Measurements from ENCODE around the gene SLC28A2.

DNA sequence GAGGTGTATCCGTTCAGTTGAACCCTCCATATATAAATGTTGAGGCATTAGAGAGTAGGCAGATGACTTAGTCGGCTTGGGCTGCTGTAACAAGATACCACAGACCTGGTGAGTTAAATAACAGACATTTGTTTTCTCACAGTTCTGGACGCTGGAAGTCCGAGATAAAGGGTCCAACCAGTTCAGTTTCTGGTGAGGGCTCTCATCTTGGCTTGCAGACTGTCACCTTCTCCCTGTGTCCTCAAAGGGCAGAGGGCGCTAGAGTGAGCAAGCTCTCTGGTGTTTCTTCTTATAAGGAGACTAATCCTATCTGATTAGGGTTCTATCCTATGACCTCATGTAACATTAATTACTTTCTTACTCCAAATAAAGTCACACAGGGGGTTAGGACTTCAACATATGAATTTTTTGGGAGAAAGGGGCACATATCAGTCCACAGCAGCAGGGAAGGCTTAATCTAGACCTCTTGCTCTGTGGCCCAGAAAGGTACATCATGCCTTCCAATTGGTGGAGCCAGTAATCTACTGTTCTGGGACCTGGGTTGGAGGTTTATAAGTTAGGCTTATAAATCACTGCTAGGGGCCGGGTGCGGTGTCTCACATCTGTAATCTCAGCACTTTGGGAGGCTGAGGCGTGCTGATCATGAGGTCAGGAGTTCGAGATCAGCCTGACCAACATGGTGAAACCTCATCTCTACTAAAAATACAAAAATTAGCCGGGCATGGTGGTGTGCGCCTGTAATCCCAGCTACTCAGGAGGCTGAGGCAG, 26.3 kb upstream of the SLC28A2 start:
- TF ChIP-seq, protein P1, sequence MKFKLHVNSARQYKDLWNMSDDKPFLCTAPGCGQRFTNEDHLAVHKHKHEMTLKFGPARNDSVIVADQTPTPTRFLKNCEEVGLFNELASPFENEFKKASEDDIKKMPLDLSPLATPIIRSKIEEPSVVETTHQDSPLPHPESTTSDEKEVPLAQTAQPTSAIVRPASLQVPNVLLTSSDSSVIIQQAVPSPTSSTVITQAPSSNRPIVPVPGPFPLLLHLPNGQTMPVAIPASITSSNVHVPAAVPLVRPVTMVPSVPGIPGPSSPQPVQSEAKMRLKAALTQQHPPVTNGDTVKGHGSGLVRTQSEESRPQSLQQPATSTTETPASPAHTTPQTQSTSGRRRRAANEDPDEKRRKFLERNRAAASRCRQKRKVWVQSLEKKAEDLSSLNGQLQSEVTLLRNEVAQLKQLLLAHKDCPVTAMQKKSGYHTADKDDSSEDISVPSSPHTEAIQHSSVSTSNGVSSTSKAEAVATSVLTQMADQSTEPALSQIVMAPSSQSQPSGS (CRISPR knock-in tag; IDR thresholded peaks at IDR 0.05; ENCODE audit: borderline replicate concordance, low read depth), result no peak
- TF ChIP-seq TEAD4 (CRISPR knock-in tag; IDR thresholded peaks at IDR 0.05) (no peak), NFE2L1 (CRISPR knock-in tag; IDR thresholded peaks at IDR 0.05) (no peak), CREB1 (CRISPR knock-in tag; IDR thresholded peaks at IDR 0.05) (no peak), ZNF121 (CRISPR knock-in tag; IDR thresholded peaks at IDR 0.05) (no peak), SMAD4 (CRISPR knock-in tag; IDR thresholded peaks at IDR 0.05) (no peak), IRF2 (CRISPR knock-in tag; IDR thresholded peaks at IDR 0.05; ENCODE audit: borderline replicate concordance, low read depth) (no peak)
- TF ChIP-seq, protein P2, sequence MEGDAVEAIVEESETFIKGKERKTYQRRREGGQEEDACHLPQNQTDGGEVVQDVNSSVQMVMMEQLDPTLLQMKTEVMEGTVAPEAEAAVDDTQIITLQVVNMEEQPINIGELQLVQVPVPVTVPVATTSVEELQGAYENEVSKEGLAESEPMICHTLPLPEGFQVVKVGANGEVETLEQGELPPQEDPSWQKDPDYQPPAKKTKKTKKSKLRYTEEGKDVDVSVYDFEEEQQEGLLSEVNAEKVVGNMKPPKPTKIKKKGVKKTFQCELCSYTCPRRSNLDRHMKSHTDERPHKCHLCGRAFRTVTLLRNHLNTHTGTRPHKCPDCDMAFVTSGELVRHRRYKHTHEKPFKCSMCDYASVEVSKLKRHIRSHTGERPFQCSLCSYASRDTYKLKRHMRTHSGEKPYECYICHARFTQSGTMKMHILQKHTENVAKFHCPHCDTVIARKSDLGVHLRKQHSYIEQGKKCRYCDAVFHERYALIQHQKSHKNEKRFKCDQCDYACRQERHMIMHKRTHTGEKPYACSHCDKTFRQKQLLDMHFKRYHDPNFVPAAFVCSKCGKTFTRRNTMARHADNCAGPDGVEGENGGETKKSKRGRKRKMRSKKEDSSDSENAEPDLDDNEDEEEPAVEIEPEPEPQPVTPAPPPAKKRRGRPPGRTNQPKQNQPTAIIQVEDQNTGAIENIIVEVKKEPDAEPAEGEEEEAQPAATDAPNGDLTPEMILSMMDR (IDR thresholded peaks at IDR 0.05), result no peak
- TF ChIP-seq, protein P3, sequence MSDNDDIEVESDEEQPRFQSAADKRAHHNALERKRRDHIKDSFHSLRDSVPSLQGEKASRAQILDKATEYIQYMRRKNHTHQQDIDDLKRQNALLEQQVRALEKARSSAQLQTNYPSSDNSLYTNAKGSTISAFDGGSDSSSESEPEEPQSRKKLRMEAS (CRISPR knock-in tag; IDR thresholded peaks at IDR 0.05), result no peak
- TF ChIP-seq, protein P4, sequence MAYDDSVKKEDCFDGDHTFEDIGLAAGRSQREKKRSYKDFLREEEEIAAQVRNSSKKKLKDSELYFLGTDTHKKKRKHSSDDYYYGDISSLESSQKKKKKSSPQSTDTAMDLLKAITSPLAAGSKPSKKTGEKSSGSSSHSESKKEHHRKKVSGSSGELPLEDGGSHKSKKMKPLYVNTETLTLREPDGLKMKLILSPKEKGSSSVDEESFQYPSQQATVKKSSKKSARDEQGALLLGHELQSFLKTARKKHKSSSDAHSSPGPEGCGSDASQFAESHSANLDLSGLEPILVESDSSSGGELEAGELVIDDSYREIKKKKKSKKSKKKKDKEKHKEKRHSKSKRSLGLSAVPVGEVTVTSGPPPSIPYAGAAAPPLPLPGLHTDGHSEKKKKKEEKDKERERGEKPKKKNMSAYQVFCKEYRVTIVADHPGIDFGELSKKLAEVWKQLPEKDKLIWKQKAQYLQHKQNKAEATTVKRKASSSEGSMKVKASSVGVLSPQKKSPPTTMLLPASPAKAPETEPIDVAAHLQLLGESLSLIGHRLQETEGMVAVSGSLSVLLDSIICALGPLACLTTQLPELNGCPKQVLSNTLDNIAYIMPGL (CRISPR knock-in tag; IDR thresholded peaks at IDR 0.05), result no peak
- TF ChIP-seq, protein P5, sequence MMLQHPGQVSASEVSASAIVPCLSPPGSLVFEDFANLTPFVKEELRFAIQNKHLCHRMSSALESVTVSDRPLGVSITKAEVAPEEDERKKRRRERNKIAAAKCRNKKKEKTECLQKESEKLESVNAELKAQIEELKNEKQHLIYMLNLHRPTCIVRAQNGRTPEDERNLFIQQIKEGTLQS (CRISPR knock-in tag; conservative IDR thresholded peaks at IDR 0.05), result no peak
